Measurements from ENCODE around the gene RPS6KL1. TPM values are rescaled to one million over a fixed set of nuclear protein-coding genes. Genes with fewer than 3 reads are reported as not detected.

Gene RPS6KL1, protein sequence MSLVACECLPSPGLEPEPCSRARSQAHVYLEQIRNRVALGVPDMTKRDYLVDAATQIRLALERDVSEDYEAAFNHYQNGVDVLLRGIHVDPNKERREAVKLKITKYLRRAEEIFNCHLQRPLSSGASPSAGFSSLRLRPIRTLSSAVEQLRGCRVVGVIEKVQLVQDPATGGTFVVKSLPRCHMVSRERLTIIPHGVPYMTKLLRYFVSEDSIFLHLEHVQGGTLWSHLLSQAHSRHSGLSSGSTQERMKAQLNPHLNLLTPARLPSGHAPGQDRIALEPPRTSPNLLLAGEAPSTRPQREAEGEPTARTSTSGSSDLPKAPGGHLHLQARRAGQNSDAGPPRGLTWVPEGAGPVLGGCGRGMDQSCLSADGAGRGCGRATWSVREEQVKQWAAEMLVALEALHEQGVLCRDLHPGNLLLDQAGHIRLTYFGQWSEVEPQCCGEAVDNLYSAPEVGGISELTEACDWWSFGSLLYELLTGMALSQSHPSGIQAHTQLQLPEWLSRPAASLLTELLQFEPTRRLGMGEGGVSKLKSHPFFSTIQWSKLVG
- polyA plus RNA-seq (2012; ENCODE audit: missing spikeins), result 2.1 TPM

- TF ChIP-seq POLR2AphosphoS5 (IDR thresholded peaks at IDR 0.05; ENCODE audit: low read depth, low read length) (no peak), POLR2A (IDR thresholded peaks at IDR 0.05; ENCODE audit: low read depth, low read length) (no peak), TAF1 (IDR thresholded peaks at IDR 0.05; ENCODE audit: borderline replicate concordance, low read depth, low read length) (no peak)
- peak; percentile 98 for DNase-seq (ENCODE audit: insufficient read length)
- peak; percentile 94 for FAIRE-seq
Measured at GRCh38 chr14:74922752-74923401, at the start of gene RPS6KL1. Gene RPS6KL1, minus strand, starts transcription at chr14:74923260. Its CDS starts 1,719 bp downstream, at chr14:74921541.

DNA sequence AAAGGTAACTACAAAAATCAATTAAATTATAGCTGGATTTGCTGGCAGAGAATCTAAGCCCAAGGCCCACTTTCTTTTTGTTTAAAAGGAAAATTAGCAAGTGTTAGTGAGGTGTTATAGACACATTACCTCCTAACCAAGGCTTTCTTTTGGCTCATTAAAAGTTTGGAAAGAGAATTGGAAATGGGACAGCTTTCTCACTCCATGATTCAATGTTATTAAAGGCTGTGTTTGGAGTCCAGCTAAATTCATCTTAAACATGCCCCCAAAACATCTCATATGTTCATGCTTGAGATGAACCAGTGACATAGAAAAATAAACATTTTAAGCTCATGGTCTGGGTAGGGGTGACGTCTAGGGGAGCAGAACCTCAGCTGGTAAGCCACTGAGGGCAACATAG is 45.8 kb upstream of the RPS6KL1 start:
- DNase-seq (ENCODE audit: insufficient read length), result no peak
- TF ChIP-seq POLR2A (IDR thresholded peaks at IDR 0.05; ENCODE audit: low read depth, low read length) (no peak), POLR2AphosphoS5 (IDR thresholded peaks at IDR 0.05; ENCODE audit: low read depth, low read length) (no peak), TAF1 (IDR thresholded peaks at IDR 0.05; ENCODE audit: borderline replicate concordance, low read depth, low read length) (no peak)
- no peak for FAIRE-seq

DNA sequence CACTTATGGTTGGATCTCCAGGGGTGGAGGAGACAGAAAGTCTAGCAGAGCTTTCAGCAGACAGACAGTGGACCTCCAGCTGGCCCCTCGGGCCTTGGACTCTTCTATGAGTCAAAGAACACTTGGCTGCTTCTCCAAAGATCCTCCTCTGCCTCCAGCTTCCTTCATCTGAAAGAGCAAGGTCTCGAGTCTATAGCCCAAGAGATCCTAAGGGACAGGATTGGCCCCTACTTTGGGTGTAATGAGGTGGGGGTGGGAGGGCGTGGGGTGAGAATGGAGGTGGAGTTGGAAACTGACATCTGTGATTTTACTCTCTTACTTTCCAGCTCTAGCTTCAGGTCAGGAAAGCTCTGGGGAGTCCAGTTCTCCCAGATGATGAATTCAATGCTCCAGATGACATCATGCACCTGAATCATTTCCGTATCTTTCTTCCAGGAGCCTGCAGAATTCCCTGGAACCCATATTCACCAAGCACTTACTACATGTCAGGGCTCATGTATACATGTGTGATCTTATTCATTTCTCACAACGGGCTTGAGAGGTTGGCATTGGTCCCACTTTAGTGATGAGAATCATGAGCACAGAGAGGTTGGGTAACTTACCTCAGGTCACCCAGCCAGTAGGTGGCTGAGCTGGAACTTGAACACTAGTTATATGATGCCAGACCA is 42.6 kb upstream of the RPS6KL1 start:
- no peak for TF ChIP-seq TAF1 (IDR thresholded peaks at IDR 0.05; ENCODE audit: borderline replicate concordance, low read depth, low read length)
- TF ChIP-seq POLR2A (IDR thresholded peaks at IDR 0.05; ENCODE audit: low read depth, low read length), result no peak
- TF ChIP-seq POLR2AphosphoS5 (IDR thresholded peaks at IDR 0.05; ENCODE audit: low read depth, low read length), result no peak
- FAIRE-seq (no peak), DNase-seq (ENCODE audit: insufficient read length) (no peak)

DNA sequence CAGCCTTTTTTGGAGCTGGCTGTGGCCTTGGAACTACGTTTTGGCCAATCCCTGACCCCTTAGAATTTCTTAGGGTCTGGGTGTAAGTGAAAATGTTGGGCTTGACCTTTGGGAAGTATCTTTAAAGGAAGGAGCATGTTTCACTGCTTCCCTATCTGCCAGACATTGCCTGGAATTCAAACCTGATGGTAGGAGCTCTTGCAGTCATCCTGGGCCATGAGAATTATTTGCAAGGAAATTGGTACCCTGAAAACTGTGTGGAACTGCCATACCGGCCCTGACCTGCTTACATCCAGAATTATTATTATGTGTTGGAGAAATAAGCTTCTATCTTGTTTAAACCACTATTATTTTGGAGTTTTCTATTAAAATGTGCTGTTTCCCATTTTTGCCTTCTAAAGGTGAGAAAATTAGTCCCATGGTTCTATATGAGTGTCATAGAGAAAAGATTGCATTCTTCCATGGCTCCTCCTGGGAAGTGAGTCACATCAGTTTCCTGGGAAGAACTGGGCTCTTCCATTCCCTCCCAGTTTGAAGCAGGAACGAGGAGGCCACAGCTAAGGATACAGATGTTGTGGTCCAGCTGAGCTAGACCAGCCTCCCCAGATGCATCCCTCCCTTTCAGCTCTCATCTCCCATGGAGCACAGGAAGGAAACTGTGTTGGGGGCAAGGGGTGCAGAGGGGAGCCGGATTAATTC is 41.9 kb upstream of the RPS6KL1 start:
- TF ChIP-seq POLR2A (IDR thresholded peaks at IDR 0.05; ENCODE audit: low read depth, low read length), result no peak
- DNase-seq (ENCODE audit: insufficient read length) (no peak), FAIRE-seq (no peak)

DNA sequence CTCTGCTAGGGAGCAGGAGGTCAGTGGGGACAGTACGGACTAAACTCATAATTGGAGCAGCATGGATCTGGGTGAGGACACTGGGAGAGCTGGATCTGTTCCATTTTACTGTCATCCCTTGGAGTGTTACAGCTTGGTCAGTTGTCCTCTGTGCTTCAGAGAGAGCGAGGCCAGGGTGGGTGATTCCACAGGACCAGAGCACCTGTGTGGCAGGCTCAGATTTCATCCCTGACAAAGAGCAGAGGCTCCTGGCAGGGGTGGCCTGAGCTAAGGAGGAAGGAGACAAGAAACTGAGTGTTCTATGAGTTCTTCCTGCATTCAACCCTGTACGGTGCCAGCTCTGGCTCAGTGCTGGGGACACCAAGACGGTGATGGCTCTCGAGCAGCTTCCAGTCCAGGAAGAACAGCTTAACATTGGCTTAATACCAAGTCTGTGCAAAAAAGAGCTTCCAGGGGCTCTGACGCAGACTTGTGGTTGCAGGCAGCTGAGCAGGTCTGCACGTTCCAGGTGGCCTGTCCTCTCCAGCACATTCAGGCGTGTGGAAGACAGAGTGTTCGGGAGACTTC is 40.7 kb upstream of the RPS6KL1 start:
- FAIRE-seq (no peak), DNase-seq (ENCODE audit: insufficient read length) (no peak)
- TF ChIP-seq TAF1 (IDR thresholded peaks at IDR 0.05; ENCODE audit: borderline replicate concordance, low read depth, low read length) (no peak), POLR2A (IDR thresholded peaks at IDR 0.05; ENCODE audit: low read depth, low read length) (no peak), POLR2AphosphoS5 (IDR thresholded peaks at IDR 0.05; ENCODE audit: low read depth, low read length) (no peak)

DNA sequence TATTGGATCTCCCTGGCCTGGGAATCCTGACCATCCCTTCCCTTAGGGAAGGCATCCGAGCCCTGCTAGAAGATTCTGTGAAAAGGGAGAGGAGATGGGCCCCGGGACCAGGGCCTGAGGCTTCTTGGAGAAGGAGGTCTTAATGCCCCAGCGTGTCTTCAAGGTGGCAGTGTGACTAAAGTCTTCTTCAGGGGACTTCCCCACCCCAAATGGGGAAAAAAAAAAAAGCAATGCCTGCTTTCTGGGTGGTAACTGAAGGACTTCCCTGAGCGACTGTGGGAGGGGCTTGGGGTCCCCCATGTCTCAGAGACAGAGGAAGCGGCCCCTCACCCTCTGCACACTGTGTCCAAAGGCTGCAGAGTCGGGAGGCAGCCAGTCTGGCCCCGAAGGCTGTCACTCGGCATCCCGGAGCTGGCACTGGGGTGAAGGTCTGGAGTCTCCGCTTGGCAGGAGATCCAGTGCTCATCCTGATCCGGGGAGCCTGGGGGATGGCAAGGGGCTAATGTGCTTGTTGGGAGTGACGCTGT is 40.2 kb upstream of the RPS6KL1 start:
- DNase-seq (ENCODE audit: insufficient read length), result no peak
- TF ChIP-seq POLR2A (IDR thresholded peaks at IDR 0.05; ENCODE audit: low read depth, low read length), result no peak
- no peak for TF ChIP-seq POLR2AphosphoS5 (IDR thresholded peaks at IDR 0.05; ENCODE audit: low read depth, low read length)
- no peak for TF ChIP-seq TAF1 (IDR thresholded peaks at IDR 0.05; ENCODE audit: borderline replicate concordance, low read depth, low read length)
- FAIRE-seq, result no peak

- FAIRE-seq, result no peak
- no peak for DNase-seq (ENCODE audit: insufficient read length)
- TF ChIP-seq POLR2A (IDR thresholded peaks at IDR 0.05; ENCODE audit: low read depth, low read length) (no peak), POLR2AphosphoS5 (IDR thresholded peaks at IDR 0.05; ENCODE audit: low read depth, low read length) (no peak), TAF1 (IDR thresholded peaks at IDR 0.05; ENCODE audit: borderline replicate concordance, low read depth, low read length) (no peak)
Measured at GRCh38 chr14:74962493-74962892, 39.4 kb upstream of the RPS6KL1 start.

GRCh38 chr14:74962046-74962445 is 39.0 kb upstream of the RPS6KL1 start:
- no peak for DNase-seq (ENCODE audit: insufficient read length)
- no peak for TF ChIP-seq POLR2A (IDR thresholded peaks at IDR 0.05; ENCODE audit: low read depth, low read length)
- peak; percentile 27 for FAIRE-seq

DNA sequence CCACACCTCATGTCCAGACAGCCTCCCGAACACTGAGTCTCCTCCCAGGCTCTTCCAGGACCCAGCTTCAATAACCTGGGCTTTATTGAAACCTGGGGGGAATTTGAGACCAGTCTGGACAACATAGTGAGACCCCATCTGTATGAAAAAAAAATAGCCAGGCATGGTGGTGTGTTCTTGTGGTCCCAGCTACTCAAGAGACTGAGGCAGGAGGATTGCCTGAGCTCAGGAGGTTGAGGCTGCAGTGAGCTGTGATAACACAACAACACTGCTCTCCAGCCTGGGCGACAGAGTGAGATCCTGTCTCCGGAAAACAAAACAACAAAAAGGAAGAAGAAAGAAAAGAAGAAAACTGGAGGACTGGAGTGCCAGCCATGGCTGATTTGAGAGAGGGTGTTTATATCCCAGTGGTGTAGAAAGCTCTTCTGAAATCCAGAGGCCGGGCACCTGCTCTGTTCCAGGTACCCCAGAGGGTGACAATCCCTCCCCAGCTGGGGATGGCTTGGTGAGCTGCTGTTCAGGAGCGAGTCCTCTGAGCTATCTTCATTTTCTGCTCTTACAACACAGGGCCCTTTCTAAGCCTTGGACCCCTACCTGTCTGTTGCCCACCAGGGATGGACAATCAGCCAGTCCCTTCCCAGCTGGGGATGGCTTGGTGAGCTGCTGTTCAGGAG is 38.3 kb upstream of the RPS6KL1 start:
- TF ChIP-seq TAF1 (IDR thresholded peaks at IDR 0.05; ENCODE audit: borderline replicate concordance, low read depth, low read length) (no peak), POLR2AphosphoS5 (IDR thresholded peaks at IDR 0.05; ENCODE audit: low read depth, low read length) (no peak)
- no peak for FAIRE-seq
- no peak for DNase-seq (ENCODE audit: insufficient read length)

DNA sequence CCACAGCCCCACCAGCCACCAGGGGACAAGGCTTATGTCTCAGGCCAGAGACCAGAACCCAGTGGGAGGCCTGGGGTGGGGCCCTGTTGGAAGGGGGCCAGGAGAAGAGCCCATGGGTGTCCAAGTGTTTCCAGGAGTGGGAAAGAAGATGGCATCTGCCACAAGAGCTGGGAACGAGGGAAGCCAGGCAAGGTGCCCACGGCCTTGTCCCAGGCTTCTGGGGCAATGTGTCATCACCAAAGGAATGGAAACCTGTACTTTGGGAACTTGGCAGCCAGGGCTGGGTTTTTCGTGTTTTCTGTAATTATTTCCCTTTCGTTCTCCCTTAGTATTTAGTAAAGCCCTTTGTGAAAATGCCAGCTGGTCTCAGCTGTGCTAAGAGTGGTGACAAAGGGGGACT is 37.7 kb upstream of the RPS6KL1 start:
- TF ChIP-seq POLR2A (IDR thresholded peaks at IDR 0.05; ENCODE audit: low read depth, low read length) (no peak), POLR2AphosphoS5 (IDR thresholded peaks at IDR 0.05; ENCODE audit: low read depth, low read length) (no peak), TAF1 (IDR thresholded peaks at IDR 0.05; ENCODE audit: borderline replicate concordance, low read depth, low read length) (no peak)
- no peak for FAIRE-seq
- no peak for DNase-seq (ENCODE audit: insufficient read length)

Data from GM12892 (cell line).